ENCODE results near the gene NR1I3. TPM values are rescaled to one million over a fixed set of nuclear protein-coding genes. Genes with fewer than 3 reads are reported as not detected.

NR1I3 gene
- polyA plus RNA-seq (2011; rRNA removed), result not detected in 2 replicates
- not detected in 2 replicates for polyA plus RNA-seq (2012; cell fraction: cytosol; rRNA removed)
- 0.12 TPM in 1 of 2 replicates, not detected in the other for polyA plus RNA-seq (2012; cell fraction: nucleus; rRNA removed)
- not detected in 3 replicates for polyA plus RNA-seq (2017; fragmentation: RNase III; extraction: RNeasy Plus Mini Kit Qiagen cat#74134 plus additional on column Dnase treatment)
- polyA minus RNA-seq (2011; rRNA and poly(A)+ RNA removed), result not detected in 2 replicates

GRCh38 chr1:161238039-161238473 lies at the start of gene NR1I3:
TSS of gene NR1I3 (minus strand) at chr1:161238203. CDS start at chr1:161236565, 1,638 bp downstream.
- Histone ChIP-seq H3K9me3 (no peaks in the 10 kb centered on the region), H3K27ac (no peak within 1 kb of the TSS), H3K4me1 (no peaks in the 10 kb centered on the region), H3K4me2 (no peak within 1 kb of the TSS), H3K4me3 (no peak within 1 kb of the TSS)
- CTCF ChIA-PET, result interaction anchor here (0.7 to 6.8 kb wide), 5 partner anchors 11 to 136 kb away, joined by 3 to 66 read pairs (median 4); partner anchors contain the start of gene TOMM40L
- no peak for FAIRE-seq
- WGBS (ENCODE audit: missing lambda C conversion rate), result 57% methylated on average over 4 of the region's 4 CpGs
- POLR2A ChIA-PET, result no interaction called here
- ATAC-seq, result no peak
- no peak for DNase-seq (ENCODE audit: low read depth in 1 of 2, low spot score in 1 of 2)
- no peak for TF ChIP-seq EHF (CRISPR knock-in tag; IDR thresholded peaks at IDR 0.05)
- TF ChIP-seq, protein P1, sequence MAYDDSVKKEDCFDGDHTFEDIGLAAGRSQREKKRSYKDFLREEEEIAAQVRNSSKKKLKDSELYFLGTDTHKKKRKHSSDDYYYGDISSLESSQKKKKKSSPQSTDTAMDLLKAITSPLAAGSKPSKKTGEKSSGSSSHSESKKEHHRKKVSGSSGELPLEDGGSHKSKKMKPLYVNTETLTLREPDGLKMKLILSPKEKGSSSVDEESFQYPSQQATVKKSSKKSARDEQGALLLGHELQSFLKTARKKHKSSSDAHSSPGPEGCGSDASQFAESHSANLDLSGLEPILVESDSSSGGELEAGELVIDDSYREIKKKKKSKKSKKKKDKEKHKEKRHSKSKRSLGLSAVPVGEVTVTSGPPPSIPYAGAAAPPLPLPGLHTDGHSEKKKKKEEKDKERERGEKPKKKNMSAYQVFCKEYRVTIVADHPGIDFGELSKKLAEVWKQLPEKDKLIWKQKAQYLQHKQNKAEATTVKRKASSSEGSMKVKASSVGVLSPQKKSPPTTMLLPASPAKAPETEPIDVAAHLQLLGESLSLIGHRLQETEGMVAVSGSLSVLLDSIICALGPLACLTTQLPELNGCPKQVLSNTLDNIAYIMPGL (CRISPR knock-in tag; IDR thresholded peaks at IDR 0.05; ENCODE audit: borderline replicate concordance), result no peak
- no peak for TF ChIP-seq HOXB13 (CRISPR knock-in tag; IDR thresholded peaks at IDR 0.05; ENCODE audit: low read depth)
- TF ChIP-seq MAX (IDR thresholded peaks at IDR 0.05), result no peak

- POLR2A ChIA-PET, result no interaction called here
- no peak for ATAC-seq
Observed at GRCh38 chr1:161287482-161288054, 49.6 kb upstream of the NR1I3 start.

DNA sequence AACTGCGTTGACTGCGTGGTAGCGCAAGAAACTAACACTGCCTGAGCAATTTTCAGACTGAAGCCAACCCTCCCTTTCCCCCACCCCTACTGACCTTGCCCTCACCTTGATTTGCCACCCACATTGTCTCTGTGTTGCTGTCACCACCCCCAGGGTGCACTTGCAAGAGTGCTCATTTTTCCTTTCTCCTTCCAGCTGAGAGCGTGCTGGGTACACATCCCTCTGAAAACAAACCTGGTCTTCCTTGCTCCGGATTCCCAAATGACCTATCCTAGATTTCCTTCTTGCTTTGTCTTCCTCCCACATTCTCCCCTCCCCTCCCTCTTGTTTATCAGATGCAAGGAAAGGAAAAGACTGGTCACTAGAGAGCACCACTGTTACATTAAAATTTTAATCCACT lies 47.5 kb upstream of the NR1I3 start:
- Histone ChIP-seq H3K4me1 (no peaks in the 10 kb centered on the region), H3K9me3 (no peaks in the 10 kb centered on the region), H3K4me3 (no peak overlapping the region), H3K27ac (no peak overlapping the region), H3K4me2 (no peak overlapping the region)
- ATAC-seq (no peak), FAIRE-seq (no peak), DNase-seq (ENCODE audit: low read depth in 1 of 2, low spot score in 1 of 2) (no peak)
- WGBS (ENCODE audit: missing lambda C conversion rate), result 68% methylated on average over 5 of the region's 5 CpGs
- ChIA-PET POLR2A (no interaction called here), CTCF (interaction anchor here (0.6 kb wide), 3 partner anchors 14 to 1483 kb away, joined by 3 to 4 read pairs (median 3); no protein-coding TSS in a partner anchor)
- TF ChIP-seq CTCF (IDR thresholded peaks at IDR 0.05) (no peak), ATOH8 (CRISPR knock-in tag; IDR thresholded peaks at IDR 0.05; ENCODE audit: low read depth) (no peak), GATA3 (IDR thresholded peaks at IDR 0.05; ENCODE audit: borderline replicate concordance) (no peak), RCOR1 (IDR thresholded peaks at IDR 0.05; ENCODE audit: low read depth, low read length) (no peak), CHD2 (IDR thresholded peaks at IDR 0.05; ENCODE audit: low read length, partially characterized antibody) (no peak), RARB (CRISPR knock-in tag; IDR thresholded peaks at IDR 0.05) (no peak), CBX8 (IDR thresholded peaks at IDR 0.05) (no peak), HOXB5 (CRISPR knock-in tag; IDR thresholded peaks at IDR 0.05) (no peak), EHMT2 (IDR thresholded peaks at IDR 0.05; ENCODE audit: low read depth) (no peak), HOXA7 (CRISPR knock-in tag; IDR thresholded peaks at IDR 0.05) (no peak)

More at GRCh38 chr1:161287482-161288054, 49.6 kb upstream of the NR1I3 start:
- no peak for FAIRE-seq
- Histone ChIP-seq H3K4me3 (no peak overlapping the region), H3K4me1 (no peaks in the 10 kb centered on the region), H3K27ac (no peak overlapping the region), H3K4me2 (no peak overlapping the region), H3K9me3 (no peaks in the 10 kb centered on the region)
- no peak for TF ChIP-seq RFX5 (IDR thresholded peaks at IDR 0.05)
- no peak for TF ChIP-seq CTCF (IDR thresholded peaks at IDR 0.05)
- no peak for TF ChIP-seq ZC3H11A (IDR thresholded peaks at IDR 0.05)
- TF ChIP-seq SMC3 (IDR thresholded peaks at IDR 0.05), result no peak
- TF ChIP-seq RAD21 (conservative IDR thresholded peaks at IDR 0.05 in 1 of 2, IDR thresholded peaks at IDR 0.05 in 1 of 2), result no peak
- TF ChIP-seq FOSB (CRISPR knock-in tag; IDR thresholded peaks at IDR 0.05), result no peak
- TF ChIP-seq CBX2 (IDR thresholded peaks at IDR 0.05; ENCODE audit: borderline replicate concordance, low read depth), result no peak
- TF ChIP-seq HDAC2 (IDR thresholded peaks at IDR 0.05), result no peak
- TF ChIP-seq ZSCAN20 (CRISPR knock-in tag; IDR thresholded peaks at IDR 0.05), result no peak
- TF ChIP-seq BHLHE40 (IDR thresholded peaks at IDR 0.05; ENCODE audit: low read depth, low read length), result no peak
- no peak for TF ChIP-seq MYC (IDR thresholded peaks at IDR 0.05; ENCODE audit: borderline replicate concordance, low read length)
- no peak for TF ChIP-seq RNF2 (IDR thresholded peaks at IDR 0.05; ENCODE audit: borderline replicate concordance, low read depth)
- no peak for TF ChIP-seq TP53 (CRISPR knock-in tag; IDR thresholded peaks at IDR 0.05)
- no peak for TF ChIP-seq CHD4 (IDR thresholded peaks at IDR 0.05; ENCODE audit: borderline replicate concordance)
- TF ChIP-seq, protein P2, sequence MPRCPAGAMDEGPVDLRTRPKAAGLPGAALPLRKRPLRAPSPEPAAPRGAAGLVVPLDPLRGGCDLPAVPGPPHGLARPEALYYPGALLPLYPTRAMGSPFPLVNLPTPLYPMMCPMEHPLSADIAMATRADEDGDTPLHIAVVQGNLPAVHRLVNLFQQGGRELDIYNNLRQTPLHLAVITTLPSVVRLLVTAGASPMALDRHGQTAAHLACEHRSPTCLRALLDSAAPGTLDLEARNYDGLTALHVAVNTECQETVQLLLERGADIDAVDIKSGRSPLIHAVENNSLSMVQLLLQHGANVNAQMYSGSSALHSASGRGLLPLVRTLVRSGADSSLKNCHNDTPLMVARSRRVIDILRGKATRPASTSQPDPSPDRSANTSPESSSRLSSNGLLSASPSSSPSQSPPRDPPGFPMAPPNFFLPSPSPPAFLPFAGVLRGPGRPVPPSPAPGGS (IDR thresholded peaks at IDR 0.05), result no peak
- TF ChIP-seq TFCP2L1 (CRISPR knock-in tag; IDR thresholded peaks at IDR 0.05), result no peak
- TF ChIP-seq ZNF302 (CRISPR knock-in tag; IDR thresholded peaks at IDR 0.05), result no peak
- CTCF ChIA-PET, result interaction anchor here (1.7 kb wide), 1 partner anchor 87 kb away, joined by 4 read pairs; no protein-coding TSS in a partner anchor
- DNase-seq (ENCODE audit: low read depth in 1 of 2, low spot score in 1 of 2), result no peak
- WGBS (ENCODE audit: missing lambda C conversion rate), result 64% methylated on average over 3 of the region's 3 CpGs
